Type B pancreatic cell (in vitro differentiated cells): ENCODE measurements around the gene NDUFA8. TPM values are rescaled to one million over a fixed set of nuclear protein-coding genes. Genes with fewer than 3 reads are reported as not detected.

Experiments used
- DNase-seq: peaks from one replicate; pipeline ENCODE4 v3.0.0; 2021; ENCODE audit warnings: mixed read lengths; ENCODE audit not compliant: unreplicated experiment; ENCODE audit errors: extremely low spot score
- H3K27ac Mint-ChIP-seq: 2 replicates; pipeline ENCODE4 v1.8.0; 2021; ENCODE audit warnings: mild to moderate bottlenecking, mixed read lengths
- H3K27me3 Mint-ChIP-seq: 2 replicates; pipeline ENCODE4 v1.8.0; 2021; ENCODE audit warnings: mixed read lengths
- H3K36me3 Mint-ChIP-seq: 2 replicates; pipeline ENCODE4 v1.8.0; 2021; ENCODE audit warnings: mixed read lengths
- H3K4me1 Mint-ChIP-seq: one replicate; pipeline ENCODE4 v1.8.0; 2021; ENCODE audit warnings: mixed read lengths; ENCODE audit not compliant: unreplicated experiment
- H3K4me3 Mint-ChIP-seq: 2 replicates; pipeline ENCODE4 v1.8.0; 2021; ENCODE audit warnings: mild to moderate bottlenecking, mixed read lengths
- H3K9me3 Mint-ChIP-seq: 2 replicates; pipeline ENCODE4 v1.8.0; 2021; ENCODE audit warnings: mixed read lengths
- total RNA-seq: library from RNA; stranded (reverse); gene quantifications from 2 replicates; pipeline ENCODE4 v1.2.1, GENCODE V29; 2021; ENCODE audit warnings: low replicate concordance
- TF ChIP-seq, protein P1 (sequence below): fragments of 200-600 bp; sonication (generic); conservative IDR thresholded peaks from 2 replicates; pipeline ENCODE4 v1.5.0; 2021; ENCODE audit warnings: antibody characterized with exemption, mild to moderate bottlenecking

Gene NDUFA8
- total RNA-seq, 1 donor from 2014 or later = 65.4 TPM

DNA sequence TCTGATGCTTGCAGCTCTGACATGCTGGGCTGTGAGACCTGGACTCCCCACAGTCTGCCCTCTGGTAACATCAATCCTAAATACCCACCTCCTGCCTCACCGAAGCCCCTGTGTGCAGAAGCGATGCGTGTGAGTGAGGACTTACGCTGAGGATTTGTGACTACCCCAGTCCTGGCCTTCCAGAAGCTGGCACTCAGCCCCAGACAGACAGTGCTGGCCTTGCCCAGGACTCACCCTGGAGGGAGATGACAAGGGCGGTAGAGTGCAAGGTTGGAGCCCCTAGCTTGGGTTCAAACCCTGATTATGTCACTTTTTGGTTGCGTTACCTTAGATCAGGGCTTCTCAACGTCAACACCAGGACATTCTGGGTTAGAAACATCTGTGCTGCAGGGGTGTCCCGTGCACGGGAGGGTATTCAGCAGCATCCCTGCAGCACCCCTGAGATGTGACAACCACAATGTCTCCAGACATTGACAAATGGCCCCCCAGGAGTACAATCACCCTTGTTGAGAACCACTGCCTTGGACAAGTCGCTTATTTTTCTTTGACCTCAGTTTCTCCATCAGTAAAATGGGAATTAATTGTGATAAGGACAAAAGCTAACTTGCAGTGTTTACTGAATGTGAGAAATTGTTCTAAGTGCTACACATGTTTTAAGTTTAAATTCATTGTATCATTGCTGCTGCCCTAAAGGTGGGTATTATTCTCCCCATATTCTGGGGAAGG is 43.0 kb downstream of the NDUFA8 start:
- H3K27ac Mint-ChIP-seq = no peak overlapping the region
- H3K36me3 Mint-ChIP-seq = no peaks in the 10 kb centered on the region
- TF ChIP-seq, protein P1, sequence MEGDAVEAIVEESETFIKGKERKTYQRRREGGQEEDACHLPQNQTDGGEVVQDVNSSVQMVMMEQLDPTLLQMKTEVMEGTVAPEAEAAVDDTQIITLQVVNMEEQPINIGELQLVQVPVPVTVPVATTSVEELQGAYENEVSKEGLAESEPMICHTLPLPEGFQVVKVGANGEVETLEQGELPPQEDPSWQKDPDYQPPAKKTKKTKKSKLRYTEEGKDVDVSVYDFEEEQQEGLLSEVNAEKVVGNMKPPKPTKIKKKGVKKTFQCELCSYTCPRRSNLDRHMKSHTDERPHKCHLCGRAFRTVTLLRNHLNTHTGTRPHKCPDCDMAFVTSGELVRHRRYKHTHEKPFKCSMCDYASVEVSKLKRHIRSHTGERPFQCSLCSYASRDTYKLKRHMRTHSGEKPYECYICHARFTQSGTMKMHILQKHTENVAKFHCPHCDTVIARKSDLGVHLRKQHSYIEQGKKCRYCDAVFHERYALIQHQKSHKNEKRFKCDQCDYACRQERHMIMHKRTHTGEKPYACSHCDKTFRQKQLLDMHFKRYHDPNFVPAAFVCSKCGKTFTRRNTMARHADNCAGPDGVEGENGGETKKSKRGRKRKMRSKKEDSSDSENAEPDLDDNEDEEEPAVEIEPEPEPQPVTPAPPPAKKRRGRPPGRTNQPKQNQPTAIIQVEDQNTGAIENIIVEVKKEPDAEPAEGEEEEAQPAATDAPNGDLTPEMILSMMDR = no peak
- H3K27me3 Mint-ChIP-seq = peaks cover 25% of the 10 kb centered on the region
- no peak for DNase-seq
- no peaks in the 10 kb centered on the region for H3K9me3 Mint-ChIP-seq
- peaks cover 4% of the 10 kb centered on the region for H3K4me1 Mint-ChIP-seq
- H3K4me3 Mint-ChIP-seq = no peak overlapping the region

DNA sequence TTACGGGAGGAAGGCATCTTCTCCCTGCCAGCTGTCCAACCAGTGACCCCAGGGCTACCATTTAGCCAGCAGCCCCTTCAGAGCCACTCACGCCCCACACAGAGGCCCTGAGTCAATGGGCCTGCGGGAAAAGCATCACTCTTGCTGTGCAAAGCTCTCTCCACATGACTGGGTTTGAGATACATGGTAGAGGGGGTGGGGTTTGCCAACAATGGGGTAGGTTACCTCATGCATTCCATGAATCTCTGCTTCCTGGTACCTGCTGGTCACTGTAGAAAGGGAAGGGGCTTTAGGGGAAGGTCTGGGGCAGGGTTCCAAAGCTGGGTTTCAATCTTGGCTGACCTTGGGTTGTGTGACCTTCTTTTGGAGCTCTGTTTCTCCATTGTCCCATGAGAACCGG is 43.5 kb downstream of the NDUFA8 start:
- TF ChIP-seq, protein P1 = no peak
- H3K9me3 Mint-ChIP-seq = no peaks in the 10 kb centered on the region

DNA sequence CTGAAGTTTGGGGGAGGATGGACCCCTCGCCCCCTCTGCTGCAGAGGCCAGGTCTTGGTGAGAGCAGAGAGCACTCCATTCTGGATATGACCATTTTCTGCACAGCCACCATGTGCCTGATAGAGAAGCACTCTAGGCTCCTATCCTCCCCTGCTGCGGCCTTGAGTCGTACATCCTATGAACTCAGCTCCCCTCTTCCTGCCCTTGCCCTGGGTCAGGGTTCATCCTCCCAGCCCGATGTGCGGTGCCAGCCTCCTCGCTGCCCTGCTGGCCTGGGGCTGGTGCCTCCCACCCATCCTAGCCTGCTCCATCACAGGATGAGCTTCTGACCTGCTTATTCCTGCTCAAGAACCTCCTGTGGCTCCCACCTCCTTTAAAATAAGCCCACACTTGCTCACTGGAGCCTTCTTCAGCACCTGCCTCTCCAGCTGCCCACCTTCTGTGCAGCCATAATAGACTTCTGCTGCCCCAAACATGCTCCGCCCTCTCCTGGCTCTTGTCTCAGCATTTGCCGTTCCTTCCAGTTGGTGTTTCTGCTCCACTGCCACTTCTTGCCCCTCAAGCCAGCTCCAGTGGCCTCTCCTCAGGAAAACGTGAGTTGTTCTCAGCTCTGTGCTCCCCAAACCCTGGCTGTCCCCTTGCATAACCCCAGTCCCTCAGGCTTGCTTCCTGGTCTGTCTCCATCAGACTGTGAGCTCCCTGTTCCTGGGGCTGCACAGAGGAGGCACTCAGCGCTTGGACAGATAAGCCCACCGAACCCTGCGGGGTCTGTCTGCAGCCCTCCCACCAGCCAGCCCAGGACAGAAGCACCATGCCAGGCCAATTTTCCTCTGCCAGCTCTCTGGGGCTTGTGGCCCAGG is 44.2 kb downstream of the NDUFA8 start:
- Mint-ChIP-seq H3K4me1 (peaks cover 4% of the 10 kb centered on the region), H3K27ac (no peak overlapping the region), H3K27me3 (peaks cover 25% of the 10 kb centered on the region), H3K4me3 (no peak overlapping the region), H3K9me3 (no peaks in the 10 kb centered on the region), H3K36me3 (no peaks in the 10 kb centered on the region)
- TF ChIP-seq, protein P1 = no peak
- no peak for DNase-seq

More for the DNA sequence above, 43.5 kb downstream of the NDUFA8 start:
- Mint-ChIP-seq H3K4me1 (peaks cover 4% of the 10 kb centered on the region), H3K27ac (no peak overlapping the region), H3K4me3 (no peak overlapping the region), H3K27me3 (peaks cover 25% of the 10 kb centered on the region), H3K36me3 (no peaks in the 10 kb centered on the region)
- no peak for DNase-seq

DNA sequence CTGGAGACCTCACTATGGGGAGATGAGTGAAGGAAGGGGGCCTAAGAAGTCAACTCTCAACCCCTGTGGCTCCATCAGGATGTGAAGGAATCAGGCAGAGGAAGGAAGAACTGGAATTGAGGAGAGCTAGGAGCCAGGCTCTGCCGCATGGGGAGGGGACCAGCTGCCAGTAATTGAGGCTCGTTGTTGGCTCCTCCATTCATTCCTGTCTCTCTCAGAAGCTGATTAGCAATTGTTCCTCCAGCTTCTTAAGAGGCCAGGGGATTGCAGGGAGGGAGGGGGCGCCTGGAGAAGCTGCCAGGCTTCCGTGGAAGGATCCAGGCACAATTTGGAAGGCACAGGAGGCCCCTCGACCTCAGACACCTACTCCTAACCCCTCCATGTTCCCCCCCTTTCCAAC is 46.0 kb downstream of the NDUFA8 start:
- TF ChIP-seq, protein P1 = no peak
- Mint-ChIP-seq H3K27ac (no peak overlapping the region), H3K4me1 (peaks cover 4% of the 10 kb centered on the region), H3K4me3 (no peak overlapping the region), H3K36me3 (no peaks in the 10 kb centered on the region), H3K9me3 (no peaks in the 10 kb centered on the region), H3K27me3 (peaks cover 25% of the 10 kb centered on the region)
- no peak for DNase-seq

DNA sequence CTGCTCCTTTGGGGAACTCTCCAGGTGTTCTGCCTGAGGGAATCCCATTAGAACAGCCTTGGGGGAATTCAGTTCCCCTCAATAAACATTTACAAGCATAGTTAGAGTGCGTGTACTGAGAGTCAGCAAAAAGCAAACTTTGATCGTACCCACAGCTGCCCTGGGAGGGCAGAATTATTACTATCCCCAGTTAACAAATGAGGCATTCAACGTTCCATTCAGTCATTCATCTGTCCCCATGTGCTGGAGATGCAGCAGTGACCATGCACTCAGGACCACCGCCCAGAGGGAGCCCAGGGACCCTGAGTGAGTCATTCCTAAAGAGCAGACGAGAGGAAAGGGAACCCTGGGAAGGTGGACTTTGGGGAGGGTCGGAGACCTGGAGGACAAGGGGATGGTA is 47.3 kb downstream of the NDUFA8 start:
- Mint-ChIP-seq H3K4me3 (no peak overlapping the region), H3K9me3 (no peaks in the 10 kb centered on the region), H3K27ac (no peak overlapping the region), H3K36me3 (no peaks in the 10 kb centered on the region), H3K27me3 (peaks cover 28% of the 10 kb centered on the region), H3K4me1 (peaks cover 4% of the 10 kb centered on the region)
- DNase-seq = no peak
- TF ChIP-seq, protein P1 = no peak
